HCT116 (cell line): Measurements from ENCODE around the gene TPX2. TPM values are rescaled to one million over a fixed set of nuclear protein-coding genes. Genes with fewer than 3 reads are reported as not detected.

Experiments
- ATAC-seq: fragments of 200-7000 bp; cut with Tn5 transposase; 2 replicates; pipeline ENCODE4 v1.9.1; 2020; ENCODE audit warnings: mild to moderate bottlenecking, moderate library complexity
- BruUV-seq: library from RNA; stranded (reverse); fragments of 400-500 nt; replicated peaks from 2 replicates; lab custom pipeline; 2021; lab: Mats Ljungman, UMichigan
- CTCF ChIA-PET: fragments of 300-600 bp; sonication (Branson Sonifier 250); formaldehyde crosslinking; loops from one replicate; lab custom pipeline; 2021; ENCODE audit warnings: antibody characterized with exemption; lab: Charles Lee
- POLR2A ChIA-PET: fragments of 300-600, 350-600 bp; sonication (Branson Sonifier 250); formaldehyde crosslinking; loops from one replicate; lab custom pipeline; 2021; ENCODE audit warnings: antibody characterized with exemption; lab: Charles Lee
- RAD21 ChIA-PET, 2 experiments: fragments of 300-600 bp; sonication (Branson Sonifier 250); formaldehyde crosslinking; loops; one replicate each; lab custom pipeline; 2023; ENCODE audit warnings: low total read pairs in 2 of 2; ENCODE audit not compliant: uncharacterized antibody in 2 of 2, unreplicated experiment in 2 of 2, low non-redundant PET in 1 of 2; lab: Charles Lee
- DNase-seq: peaks from one replicate; pipeline ENCODE4 v3.0.0-alpha.2; 2010; ENCODE audit warnings: low read depth, low spot score
- H2AFZ ChIP-seq: fragments of 200-600 bp; shearing (Covaris generic), sonication (generic); 2 replicates; pipeline ENCODE4 v1.6.1; 2017; ENCODE audit warnings: low read depth, mixed run types, mixed read lengths, antibody characterized with exemption, low read length; ENCODE audit not compliant: poor library complexity, severe bottlenecking
- H3K27ac ChIP-seq: 2 replicates; pipeline ENCODE4 v1.5.1; 2012; ENCODE audit warnings: low read depth, low read length
- H3K27me3 ChIP-seq: fragments of 200-600 bp; sonication (generic); 2 replicates; pipeline ENCODE4 v1.6.1; 2016; ENCODE audit warnings: mixed run types, low read length, mixed read lengths; ENCODE audit not compliant: insufficient read depth
- H3K36me3 ChIP-seq, 2 experiments: fragments of 200-500 bp in 1 of 2; fragments of 200-600 bp in 1 of 2; sonication (Bioruptor generic) in 1 of 2; sonication (generic) in 1 of 2; 2 replicates each; pipeline versions ENCODE4 v1.5.1 to v1.6.1; 2014 to 2016; ENCODE audit warnings: low read length in 2 of 2, inconsistent platforms in 1 of 2, mixed read lengths in 1 of 2, mixed run types in 1 of 2; ENCODE audit not compliant: insufficient read depth in 2 of 2, control insufficient read depth in 1 of 2
- H3K4me1 ChIP-seq, 2 experiments: fragments of 200-600 bp in 1 of 2; sonication (generic) in 1 of 2; 2 replicates each; pipeline versions ENCODE4 v1.5.1 to v1.6.1; 2012 to 2017; ENCODE audit warnings: low read length in 2 of 2, inconsistent platforms in 1 of 2, mild to moderate bottlenecking in 1 of 2, mixed read lengths in 1 of 2, mixed run types in 1 of 2, moderate library complexity in 1 of 2; ENCODE audit not compliant: insufficient read depth in 2 of 2, control insufficient read depth in 1 of 2
- H3K4me2 ChIP-seq: fragments of 200-600 bp; sonication (generic); 2 replicates; pipeline ENCODE4 v1.6.1; 2017; ENCODE audit warnings: mixed run types, low read length, mixed read lengths
- H3K4me3 ChIP-seq, 2 experiments: fragments of 200-600 bp in 1 of 2; sonication (generic) in 1 of 2; replicated peaks in 1 of 2; 2 replicates each; pipeline ENCODE4 v1.5.1; 2011 to 2016; ENCODE audit warnings: low read length in 2 of 2, control low read depth in 1 of 2, low read depth in 1 of 2, mild to moderate bottlenecking in 1 of 2, mixed read lengths in 1 of 2, mixed run types in 1 of 2
- H3K79me2 ChIP-seq: fragments of 200-600 bp; sonication (generic); 2 replicates; pipeline ENCODE4 v1.6.1; 2017; ENCODE audit warnings: mild to moderate bottlenecking, mixed run types, low read length, moderate library complexity, mixed read lengths; ENCODE audit not compliant: insufficient read depth
- H3K9ac ChIP-seq: fragments of 200-600 bp; sonication (generic); 2 replicates; pipeline ENCODE4 v1.6.1; 2016; ENCODE audit warnings: low read length, mixed read lengths
- H3K9me2 ChIP-seq: fragments of 200-600 bp; sonication (generic), shearing (Covaris generic); 2 replicates; pipeline ENCODE4 v1.6.1; 2017; ENCODE audit warnings: mixed run types, mild to moderate bottlenecking, moderate library complexity; ENCODE audit not compliant: insufficient read depth
- H3K9me3 ChIP-seq, 2 experiments: fragments of 200-500 bp in 1 of 2; fragments of 200-600 bp in 1 of 2; sonication (Bioruptor generic) in 1 of 2; sonication (generic) in 1 of 2; 2 replicates each; pipeline ENCODE4 v1.6.1; 2014 to 2017; ENCODE audit warnings: low read length in 2 of 2, mixed read lengths in 2 of 2, inconsistent platforms in 1 of 2, low read depth in 1 of 2, mild to moderate bottlenecking in 1 of 2, mixed run types in 1 of 2, moderate library complexity in 1 of 2; ENCODE audit not compliant: control insufficient read depth in 1 of 2, insufficient read depth in 1 of 2
- H4K20me1 ChIP-seq: fragments of 200-600 bp; sonication (generic), shearing (Covaris generic); 2 replicates; pipeline ENCODE4 v1.6.1; 2017; ENCODE audit warnings: mixed run types, mild to moderate bottlenecking, moderate library complexity; ENCODE audit not compliant: insufficient read depth
- ATF3 ChIP-seq: IDR thresholded peaks from 2 replicates; pipeline ENCODE4 v1.6.1; 2012
- CBX3 ChIP-seq: IDR thresholded peaks from 2 replicates; pipeline ENCODE4 v1.6.1; 2012; ENCODE audit warnings: low read depth
- CEBPB ChIP-seq: IDR thresholded peaks from 2 replicates; pipeline ENCODE4 v1.6.1; 2012; ENCODE audit warnings: low read depth
- EGR1 ChIP-seq: IDR thresholded peaks from 2 replicates; pipeline ENCODE4 v1.6.1; 2012; ENCODE audit warnings: low read depth
- ELF1 ChIP-seq: IDR thresholded peaks from 2 replicates; pipeline ENCODE4 v1.6.1; 2012; ENCODE audit warnings: low read depth, borderline replicate concordance
- EZH2 ChIP-seq: fragments of 200-600 bp; sonication (generic); IDR thresholded peaks from 2 replicates; pipeline ENCODE4 v1.6.1; 2017; ENCODE audit warnings: antibody characterized with exemption, mixed run types
- FOSL1 ChIP-seq: IDR thresholded peaks from 2 replicates; pipeline ENCODE4 v1.6.1; 2012; ENCODE audit warnings: low read depth
- POLR2AphosphoS5 ChIP-seq: IDR thresholded peaks from 2 replicates; pipeline ENCODE4 v1.6.1; 2011; ENCODE audit warnings: mild to moderate bottlenecking, low read depth, low read length, moderate library complexity
- RAD21 ChIP-seq: IDR thresholded peaks from 2 replicates; pipeline ENCODE4 v1.6.1; 2012; ENCODE audit warnings: low read depth, mild to moderate bottlenecking
- REST ChIP-seq: IDR thresholded peaks from 2 replicates; pipeline ENCODE4 v1.6.1; 2012; ENCODE audit warnings: low read depth
- YY1 ChIP-seq: IDR thresholded peaks from 2 replicates; pipeline ENCODE4 v1.6.1; 2011; ENCODE audit warnings: low read length, low read depth, moderate library complexity, mild to moderate bottlenecking; ENCODE audit not compliant: insufficient replicate concordance; ENCODE audit errors: extremely low read depth
- ZBTB33 ChIP-seq: IDR thresholded peaks from 2 replicates; pipeline ENCODE4 v1.6.1; 2011; ENCODE audit warnings: mild to moderate bottlenecking, low read length, moderate library complexity; ENCODE audit not compliant: insufficient replicate concordance; ENCODE audit errors: extremely low read depth
- ZNF274 ChIP-seq: fragments of 200-500 bp; sonication (Bioruptor generic); IDR thresholded peaks from 2 replicates; pipeline ENCODE4 v1.6.1; 2014; ENCODE audit warnings: mild to moderate bottlenecking, low read depth, low read length, inconsistent platforms
- intact Hi-C: fragments of 100-400 bp; cut with micrococcal nuclease; formaldehyde crosslinking; loops from 2 replicates; pipeline ENCODE4 v1.10.0; 2022
- total RNA-seq: library from RNA; stranded (reverse); gene quantifications from one replicate; pipeline ENCODE4 v1.2.1, GENCODE V29; 2021; ENCODE audit not compliant: unreplicated experiment

TPX2 gene
- total RNA-seq, 1 experiment from 2014 or later: 163 TPM

GRCh38 chr20:31815408-31816188 is 76.5 kb downstream of the TPX2 start (continued):
- TF ChIP-seq REST: no peak
- TF ChIP-seq ELF1: no peak
- TF ChIP-seq ZNF274: no peak
- no peak for TF ChIP-seq CBX3
- no peak for TF ChIP-seq ATF3
- TF ChIP-seq, all 23 proteins: peak for 0

GRCh38 chr20:31816221-31816620 is 77.1 kb downstream of the TPX2 start:
- no peaks in the 10 kb centered on the region for H3K27me3 ChIP-seq
- no peak overlapping the region for H3K4me3 ChIP-seq
- ChIA-PET CTCF (no interaction called here), POLR2A (interaction anchor here (1.9 kb wide), 1 partner anchor 9 kb away, joined by 4 read pairs; no protein-coding TSS in a partner anchor), RAD21 (no interaction called here)
- H3K36me3 ChIP-seq: no peaks in the 10 kb centered on the region
- no peak overlapping the region for H3K4me2 ChIP-seq
- intact Hi-C loops: no loop called here
- H3K4me1 ChIP-seq: no peaks in the 10 kb centered on the region
- no peak overlapping the region for H2AFZ ChIP-seq
- H3K9me3 ChIP-seq: no peaks in the 10 kb centered on the region
- H3K27ac ChIP-seq: no peak overlapping the region
- no peak overlapping the region for H3K9ac ChIP-seq
- H3K9me2 ChIP-seq: no peaks in the 10 kb centered on the region
- H4K20me1 ChIP-seq: no peaks in the 10 kb centered on the region
- ATAC-seq (no peak), DNase-seq (no peak)
- BruUV-seq: no TSS peak
- H3K79me2 ChIP-seq: no peaks in the 10 kb centered on the region
- no peak for TF ChIP-seq CEBPB
- TF ChIP-seq EZH2: no peak
- TF ChIP-seq EGR1: no peak
- TF ChIP-seq POLR2AphosphoS5: no peak
- no peak for TF ChIP-seq FOSL1
- no peak for TF ChIP-seq ATF3
- no peak for TF ChIP-seq ZBTB33
- TF ChIP-seq REST: no peak
- no peak for TF ChIP-seq RAD21
- no peak for TF ChIP-seq CBX3
- TF ChIP-seq YY1: no peak
